ENCODE measurements around the gene ZDHHC11B.
"Not testable (repeated sequence)": the region's sequence is repeated elsewhere in the genome, so short reads cannot be mapped to it uniquely, and the experiment has no call there.

- TF ChIP-seq POLR2A (IDR thresholded peaks at IDR 0.05; ENCODE audit: low read length); GATA1 (IDR thresholded peaks at IDR 0.05; ENCODE audit: low read depth, low read length): not testable (repeated sequence)
Measured at GRCh38 chr5:715636-716035, 68.9 kb downstream of the ZDHHC11B start.

Data from erythroblast (primary cell).